Stimulated activated CD8-positive, alpha-beta memory T cell treated with anti-CD3 and anti-CD28 coated beads, Interleukin-4, amount 100 ng/mL, for 24 hours (primary cell): ENCODE results near the gene HMGN2.

Experiments used
- DNase-seq: peaks from one replicate; pipeline ENCODE4 v3.0.0-alpha.2; 2020; ENCODE audit warnings: low read depth

Gene HMGN2

GRCh38 chr1:26472320-26472900 lies at the start of gene HMGN2:
TSS of gene HMGN2 (plus strand) at chr1:26472440. CDS start at chr1:26472613, 173 bp downstream.
- DNase-seq, result peak; percentile 84

GRCh38 chr1:26429721-26430120 lies 42.5 kb upstream of the HMGN2 start:
- DNase-seq, result no peak

GRCh38 chr1:26431979-26432695 lies 40.1 kb upstream of the HMGN2 start, which contains the start of gene DHDDS:
TSS of gene DHDDS (plus strand) at chr1:26432321. CDS start at chr1:26432946, 625 bp downstream.
- DNase-seq, result peak; percentile 97

GRCh38 chr1:26432793-26433192 lies 39.4 kb upstream of the HMGN2 start:
- no peak for DNase-seq

- no peak for DNase-seq
Observed at GRCh38 chr1:26434161-26434752, 38.0 kb upstream of the HMGN2 start.

- DNase-seq, result no peak
Observed at GRCh38 chr1:26438041-26438440, 34.2 kb upstream of the HMGN2 start.

GRCh38 chr1:26440259-26440658 lies 32.0 kb upstream of the HMGN2 start:
- no peak for DNase-seq

GRCh38 chr1:26449868-26450267 lies 22.4 kb upstream of the HMGN2 start:
- no peak for DNase-seq

- no peak for DNase-seq
Observed at GRCh38 chr1:26450908-26451307, 21.3 kb upstream of the HMGN2 start.

GRCh38 chr1:26452459-26453183 lies 19.6 kb upstream of the HMGN2 start:
- DNase-seq, result no peak

GRCh38 chr1:26459148-26459547 lies 13.1 kb upstream of the HMGN2 start:
- no peak for DNase-seq

- DNase-seq, result no peak
Observed at GRCh38 chr1:26459573-26460031, 12.6 kb upstream of the HMGN2 start.

- DNase-seq, result no peak
Observed at GRCh38 chr1:26468911-26469310, 3.3 kb upstream of the HMGN2 start.

- no peak for DNase-seq
Observed at GRCh38 chr1:26469558-26469957, 2.7 kb upstream of the HMGN2 start.

GRCh38 chr1:26470878-26471497 lies 1.3 kb upstream of the HMGN2 start:
- no peak for DNase-seq

GRCh38 chr1:26471498-26472319 lies 531 bp upstream of the HMGN2 start:
- peak; percentile 14 for DNase-seq

- DNase-seq, result peak; percentile 94
Observed at GRCh38 chr1:26472901-26473845, 933 bp downstream of the HMGN2 start.

GRCh38 chr1:26474818-26475217 lies 2.6 kb downstream of the HMGN2 start:
- no peak for DNase-seq

GRCh38 chr1:26475989-26476388 lies 3.7 kb downstream of the HMGN2 start:
- DNase-seq, result no peak

GRCh38 chr1:26476958-26477357 lies 4.7 kb downstream of the HMGN2 start:
- DNase-seq, result no peak
